GM12864 (cell line): ENCODE measurements around the gene ICA1.

ENCODE experiments used
- DNase-seq: peaks from one replicate; pipeline ENCODE4 v3.0.0-alpha.2; 2011; ENCODE audit warnings: low read depth
- H3K4me3 ChIP-seq: 2 replicates; pipeline ENCODE4 v1.5.1; 2011; ENCODE audit warnings: mild to moderate bottlenecking, low read depth, low read length, control low read depth
- TF ChIP-seq, protein P1 (sequence below): IDR thresholded peaks from 2 replicates; pipeline ENCODE4 v1.5.1; 2011; ENCODE audit warnings: low read depth, mild to moderate bottlenecking, moderate library complexity, low read length, control low read depth, inconsistent platforms; ENCODE audit errors: missing control alignments

Gene ICA1

DNA sequence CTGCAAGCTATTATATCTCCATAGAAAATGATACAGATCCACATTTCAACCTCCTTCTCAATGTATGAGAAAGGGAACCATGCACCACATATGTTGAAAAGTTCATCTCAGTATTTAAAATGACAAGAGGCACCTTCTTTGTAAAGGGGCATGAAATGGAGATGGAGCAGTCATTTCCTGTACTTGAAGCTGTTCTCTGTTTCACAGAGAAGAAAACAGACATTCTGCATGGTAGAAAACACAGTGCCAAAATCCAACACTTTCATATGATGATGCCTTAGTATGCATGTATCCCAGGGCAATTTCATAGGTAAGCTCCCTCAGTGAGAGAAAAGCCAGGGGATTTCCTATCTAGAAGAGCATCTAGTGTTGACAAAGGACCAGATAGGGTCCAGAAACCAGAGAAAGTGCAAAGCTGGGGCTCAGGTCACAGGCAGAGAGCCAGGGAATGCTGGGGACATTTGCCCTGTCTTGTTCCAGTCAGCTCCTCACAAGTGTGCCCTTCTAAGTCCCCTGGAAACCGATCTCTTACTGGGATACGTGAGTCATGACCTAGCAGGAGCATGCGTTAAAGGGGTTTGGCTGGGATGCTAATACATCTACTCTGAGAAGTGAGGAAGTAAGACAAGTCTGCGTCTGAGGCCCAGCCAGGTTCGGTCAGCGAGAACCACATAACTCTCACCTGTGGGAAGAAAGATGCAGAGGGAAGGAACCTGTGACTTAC is 118.7 kb downstream of the ICA1 start:
- TF ChIP-seq, protein P1, sequence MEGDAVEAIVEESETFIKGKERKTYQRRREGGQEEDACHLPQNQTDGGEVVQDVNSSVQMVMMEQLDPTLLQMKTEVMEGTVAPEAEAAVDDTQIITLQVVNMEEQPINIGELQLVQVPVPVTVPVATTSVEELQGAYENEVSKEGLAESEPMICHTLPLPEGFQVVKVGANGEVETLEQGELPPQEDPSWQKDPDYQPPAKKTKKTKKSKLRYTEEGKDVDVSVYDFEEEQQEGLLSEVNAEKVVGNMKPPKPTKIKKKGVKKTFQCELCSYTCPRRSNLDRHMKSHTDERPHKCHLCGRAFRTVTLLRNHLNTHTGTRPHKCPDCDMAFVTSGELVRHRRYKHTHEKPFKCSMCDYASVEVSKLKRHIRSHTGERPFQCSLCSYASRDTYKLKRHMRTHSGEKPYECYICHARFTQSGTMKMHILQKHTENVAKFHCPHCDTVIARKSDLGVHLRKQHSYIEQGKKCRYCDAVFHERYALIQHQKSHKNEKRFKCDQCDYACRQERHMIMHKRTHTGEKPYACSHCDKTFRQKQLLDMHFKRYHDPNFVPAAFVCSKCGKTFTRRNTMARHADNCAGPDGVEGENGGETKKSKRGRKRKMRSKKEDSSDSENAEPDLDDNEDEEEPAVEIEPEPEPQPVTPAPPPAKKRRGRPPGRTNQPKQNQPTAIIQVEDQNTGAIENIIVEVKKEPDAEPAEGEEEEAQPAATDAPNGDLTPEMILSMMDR = no peak
- DNase-seq = no peak
- H3K4me3 ChIP-seq = no peak overlapping the region

DNA sequence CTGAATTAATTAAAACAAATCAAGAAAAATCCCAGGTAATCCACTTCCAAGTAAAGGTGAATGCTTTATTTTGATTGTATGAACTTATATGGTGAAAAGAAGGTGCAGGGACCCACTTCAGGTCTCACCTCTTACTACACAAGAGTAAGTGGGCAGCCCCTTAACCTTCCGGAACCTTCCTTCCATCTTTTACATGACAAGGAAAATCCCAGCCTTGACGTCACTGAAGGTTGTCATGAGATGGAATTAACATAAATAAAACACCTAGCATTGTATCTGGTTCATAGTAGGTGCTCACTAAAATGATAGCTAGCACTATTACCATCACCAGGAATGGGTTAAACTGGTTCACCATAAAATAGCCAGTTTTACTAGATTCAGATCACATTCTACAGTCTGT is 119.5 kb downstream of the ICA1 start:
- DNase-seq = no peak
- H3K4me3 ChIP-seq = no peak overlapping the region
- TF ChIP-seq, protein P1 = no peak

DNA sequence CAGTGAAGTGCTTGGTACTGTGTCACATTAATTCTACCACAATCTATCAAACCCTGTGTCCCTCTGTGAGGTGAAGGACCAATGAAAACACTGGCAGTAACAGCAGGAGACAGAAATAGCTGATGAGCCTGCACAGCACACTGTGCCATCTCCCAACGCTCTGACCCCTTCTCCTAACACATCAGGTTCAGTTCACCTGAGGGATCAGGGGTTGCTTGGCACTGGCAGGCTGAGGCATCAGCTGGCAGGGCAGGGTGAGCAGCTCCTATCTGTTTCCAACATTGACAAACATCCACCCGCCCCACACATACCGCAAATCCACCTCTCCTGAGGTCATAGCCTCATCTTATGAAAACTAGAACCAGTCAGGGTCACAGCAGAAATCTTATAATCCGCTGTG is 120.9 kb downstream of the ICA1 start:
- no peak overlapping the region for H3K4me3 ChIP-seq
- TF ChIP-seq, protein P1 = no peak
- no peak for DNase-seq

DNA sequence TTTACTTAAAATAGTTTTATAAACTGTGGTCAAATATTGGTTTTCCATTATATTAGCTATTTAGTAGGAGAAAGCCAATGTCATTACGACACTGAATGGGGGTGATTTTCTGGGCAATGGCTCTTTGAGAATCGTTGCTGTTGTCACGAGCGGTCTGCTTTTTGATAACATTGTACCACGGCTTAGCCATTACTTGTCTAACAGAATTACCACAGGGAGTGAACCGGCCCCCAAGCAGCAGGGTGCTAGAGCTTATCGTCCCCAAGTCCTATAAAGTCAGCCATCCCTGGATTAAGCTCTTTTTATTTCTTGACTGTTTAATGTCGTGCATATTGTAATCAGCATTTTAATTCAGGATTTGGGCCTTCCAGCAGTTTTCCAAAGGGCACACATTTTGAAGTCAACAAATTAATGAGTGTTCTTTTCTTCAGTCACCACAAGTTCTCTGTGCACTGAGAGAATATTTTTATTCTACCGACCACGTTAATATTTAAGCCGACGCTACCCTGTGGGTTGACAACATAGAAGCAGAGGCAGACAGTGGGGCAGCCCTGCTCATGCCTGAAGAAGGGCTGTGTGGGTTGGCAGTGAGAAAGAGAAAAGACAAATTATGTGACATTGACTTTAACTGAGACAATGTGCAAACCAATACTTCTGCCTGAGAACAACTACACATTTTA is 125.8 kb downstream of the ICA1 start:
- TF ChIP-seq, protein P1 = no peak
- DNase-seq = no peak
- no peak overlapping the region for H3K4me3 ChIP-seq

DNA sequence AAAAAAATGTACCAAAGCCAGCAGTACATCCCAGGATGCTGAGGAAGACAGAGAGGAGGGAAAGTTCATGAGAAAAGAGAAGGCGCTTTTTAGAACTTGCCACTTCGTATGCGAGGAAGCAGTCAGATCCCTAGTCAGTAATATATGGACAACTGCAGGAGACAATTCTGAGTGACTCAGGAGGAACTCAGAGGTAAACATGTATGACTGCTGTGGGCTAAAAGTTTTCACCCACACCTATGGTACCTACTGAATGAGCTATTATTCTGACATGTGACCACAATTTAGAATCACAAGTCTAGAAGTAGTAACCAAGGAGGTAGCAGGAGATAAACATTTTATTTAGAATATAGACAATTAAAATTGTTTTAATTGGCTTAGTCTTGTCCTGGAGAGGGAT is 126.5 kb downstream of the ICA1 start:
- TF ChIP-seq, protein P1 = no peak
- no peak for DNase-seq
- H3K4me3 ChIP-seq = no peak overlapping the region

DNA sequence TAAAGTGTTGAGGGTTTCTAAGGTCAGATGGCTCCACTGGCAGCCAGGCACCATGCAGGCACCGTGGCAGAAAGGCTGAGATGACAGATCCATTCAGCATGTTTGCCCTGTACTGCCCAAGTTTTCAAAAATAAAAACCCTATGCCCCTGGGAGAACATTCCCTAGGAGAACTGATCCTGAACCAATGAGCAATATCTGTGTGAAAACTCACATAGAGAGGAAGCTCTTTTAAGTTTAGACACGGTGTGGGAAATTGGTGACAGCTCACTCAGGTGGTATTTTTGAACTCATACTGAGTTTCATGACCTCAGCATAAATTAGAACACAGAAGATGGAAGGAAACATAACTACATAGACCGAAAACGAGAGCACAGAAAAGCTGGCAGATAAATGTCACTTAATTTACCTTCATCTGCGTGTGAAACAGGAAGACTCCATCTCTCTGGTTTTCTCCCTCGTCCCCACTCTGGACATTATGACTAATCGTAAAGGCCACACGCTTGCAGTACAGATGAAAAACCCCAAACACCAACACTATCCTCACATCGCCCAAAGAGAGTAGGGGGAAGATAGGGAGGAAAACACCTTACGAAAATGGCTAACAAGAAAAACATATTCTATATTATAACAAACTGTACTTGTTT is 127.8 kb downstream of the ICA1 start:
- TF ChIP-seq, protein P1 = no peak
- H3K4me3 ChIP-seq = no peak overlapping the region
- peak; percentile 92 for DNase-seq
